ENCODE data around the gene ID4. TPM values are rescaled to one million over a fixed set of nuclear protein-coding genes. Genes with fewer than 3 reads are reported as not detected.

Gene ID4
- total and polyA plus RNA-seq, 2 donors (not counting 3 experiments of a cell fraction or from before 2014, with no cell fraction given) = not detected

DNA sequence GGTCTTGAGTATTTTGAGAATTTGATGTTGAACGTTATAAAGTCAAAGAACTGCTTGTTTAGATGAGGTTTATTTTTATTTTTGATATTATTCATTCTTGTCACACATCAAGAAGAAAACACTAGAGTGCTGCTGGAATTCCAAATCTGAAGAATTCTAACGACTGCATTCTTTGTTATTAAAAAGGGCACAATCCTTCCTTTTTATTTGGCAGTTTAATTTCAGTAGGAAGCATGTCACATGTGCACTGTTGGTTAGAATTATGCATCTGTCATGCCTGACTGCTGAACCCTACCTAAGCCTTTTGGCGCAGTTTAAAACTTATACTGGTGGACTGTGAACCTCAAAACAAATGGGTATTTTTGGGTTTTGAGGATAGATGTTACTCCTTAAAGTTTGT is 4.0 kb downstream of the ID4 start:
- FAIRE-seq = no peak
- Histone ChIP-seq H3K36me3 (ENCODE audit: control insufficient read depth in 2 of 2, extremely low read depth in 1 of 2, insufficient read depth in 2 of 2, low read length in 2 of 2) (no peaks in the 10 kb centered on the region), H3K4me1 (ENCODE audit: control insufficient read depth, extremely low read depth, insufficient read depth, low read length) (no peaks in the 10 kb centered on the region), H3K79me2 (ENCODE audit: control insufficient read depth, insufficient read depth, low read length) (no peaks in the 10 kb centered on the region), H3K4me3 (replicated peaks in 1 of 3; ENCODE audit: insufficient read depth in 1 of 3, low read depth in 1 of 3, low read length in 3 of 3) (no peak overlapping the region), H3K9me3 (replicated peaks; ENCODE audit: control insufficient read depth, insufficient read depth, low read length) (no peaks in the 10 kb centered on the region), H3K9me1 (replicated peaks; ENCODE audit: control insufficient read depth, extremely low read depth, insufficient read depth, low read length) (no peaks in the 10 kb centered on the region), H4K20me1 (replicated peaks; ENCODE audit: control insufficient read depth, extremely low read depth, insufficient read depth, low read length) (no peaks in the 10 kb centered on the region), H3K4me2 (ENCODE audit: insufficient read depth, low read length) (no peak overlapping the region), H3K9ac (replicated peaks; ENCODE audit: extremely low read depth, insufficient read depth, low read length) (no peak overlapping the region), H3K27ac (ENCODE audit: insufficient read depth, low read depth, low read length) (no peak overlapping the region), H2AFZ (ENCODE audit: low read depth, low read length) (no peak overlapping the region), H3K27me3 (ENCODE audit: control insufficient read depth in 2 of 2, insufficient read depth in 2 of 2, low read length in 2 of 2) (peaks cover 14 to 44% of the 10 kb centered on the region in 2 experiments)
- no TSS peak for BruUV-seq (replicated peaks)
- dilution Hi-C loops (cut with MboI; ENCODE audit: extremely low pct_ligation_motif_present, low sequenced_read_pairs) = no loop called here
- TF ChIP-seq FOS (IDR thresholded peaks at IDR 0.05; ENCODE audit: borderline replicate concordance, insufficient read depth, low read length) = no peak
- no peak for TF ChIP-seq MYC (IDR thresholded peaks at IDR 0.05; ENCODE audit: low read depth, low read length)
- no peak for TF ChIP-seq POLR2AphosphoS5 (IDR thresholded peaks at IDR 0.05; ENCODE audit: insufficient read depth, low read depth, low read length)
- TF ChIP-seq JUN (IDR thresholded peaks at IDR 0.05; ENCODE audit: borderline replicate concordance, insufficient read depth, insufficient read length, low read depth) = no peak
- TF ChIP-seq POLR2A (IDR thresholded peaks at IDR 0.05; ENCODE audit: low read depth, low read length) = no peak
- TF ChIP-seq, protein P1, sequence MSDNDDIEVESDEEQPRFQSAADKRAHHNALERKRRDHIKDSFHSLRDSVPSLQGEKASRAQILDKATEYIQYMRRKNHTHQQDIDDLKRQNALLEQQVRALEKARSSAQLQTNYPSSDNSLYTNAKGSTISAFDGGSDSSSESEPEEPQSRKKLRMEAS (IDR thresholded peaks at IDR 0.05; ENCODE audit: insufficient read depth, insufficient read length) = no peak
- TF ChIP-seq GATA2 (IDR thresholded peaks at IDR 0.05; ENCODE audit: insufficient read depth, insufficient read length, low read depth, low read length) = no peak
- TF ChIP-seq, protein P2, sequence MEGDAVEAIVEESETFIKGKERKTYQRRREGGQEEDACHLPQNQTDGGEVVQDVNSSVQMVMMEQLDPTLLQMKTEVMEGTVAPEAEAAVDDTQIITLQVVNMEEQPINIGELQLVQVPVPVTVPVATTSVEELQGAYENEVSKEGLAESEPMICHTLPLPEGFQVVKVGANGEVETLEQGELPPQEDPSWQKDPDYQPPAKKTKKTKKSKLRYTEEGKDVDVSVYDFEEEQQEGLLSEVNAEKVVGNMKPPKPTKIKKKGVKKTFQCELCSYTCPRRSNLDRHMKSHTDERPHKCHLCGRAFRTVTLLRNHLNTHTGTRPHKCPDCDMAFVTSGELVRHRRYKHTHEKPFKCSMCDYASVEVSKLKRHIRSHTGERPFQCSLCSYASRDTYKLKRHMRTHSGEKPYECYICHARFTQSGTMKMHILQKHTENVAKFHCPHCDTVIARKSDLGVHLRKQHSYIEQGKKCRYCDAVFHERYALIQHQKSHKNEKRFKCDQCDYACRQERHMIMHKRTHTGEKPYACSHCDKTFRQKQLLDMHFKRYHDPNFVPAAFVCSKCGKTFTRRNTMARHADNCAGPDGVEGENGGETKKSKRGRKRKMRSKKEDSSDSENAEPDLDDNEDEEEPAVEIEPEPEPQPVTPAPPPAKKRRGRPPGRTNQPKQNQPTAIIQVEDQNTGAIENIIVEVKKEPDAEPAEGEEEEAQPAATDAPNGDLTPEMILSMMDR (IDR thresholded peaks at IDR 0.05; ENCODE audit: extremely low read depth in 1 of 2, insufficient read depth in 1 of 2, low read depth in 1 of 2, low read length in 2 of 2) = no peak
- TF ChIP-seq EZH2 (IDR thresholded peaks at IDR 0.05; ENCODE audit: borderline replicate concordance, low read depth, low read length, severe bottlenecking) = no peak
- intact Hi-C loops (cut with micrococcal nuclease) = no loop called here
- no peak for DNase-seq (ENCODE audit: low read depth, low spot score)
- ChIA-PET POLR2A (no interaction called here), CTCF (no interaction called here)

Data from endothelial cell of umbilical vein (primary cell).